Renal pelvis (tissue), 4 donors: ENCODE results near the gene FAM204A. TPM values are rescaled to one million over a fixed set of nuclear protein-coding genes. Genes with fewer than 3 reads are reported as not detected.

Experiments
- DNase-seq: peaks from one replicate; pipeline ENCODE4 v3.0.0-alpha.2; 2013
- polyA plus RNA-seq, 3 donors: library from polyadenylated mRNA; unstranded; fragments of 120-200 nt; gene quantifications; one replicate each; pipeline ENCODE4 v1.2.1, GENCODE V29; 2013; ENCODE audit not compliant: insufficient read length in 3 of 3

FAM204A gene
- polyA plus RNA-seq, 3 donors = 68.6 to 73.0 (median 70.4) TPM

GRCh38 chr10:118253397-118253796 lies 88.7 kb downstream of the FAM204A start:
- no peak for DNase-seq

DNA sequence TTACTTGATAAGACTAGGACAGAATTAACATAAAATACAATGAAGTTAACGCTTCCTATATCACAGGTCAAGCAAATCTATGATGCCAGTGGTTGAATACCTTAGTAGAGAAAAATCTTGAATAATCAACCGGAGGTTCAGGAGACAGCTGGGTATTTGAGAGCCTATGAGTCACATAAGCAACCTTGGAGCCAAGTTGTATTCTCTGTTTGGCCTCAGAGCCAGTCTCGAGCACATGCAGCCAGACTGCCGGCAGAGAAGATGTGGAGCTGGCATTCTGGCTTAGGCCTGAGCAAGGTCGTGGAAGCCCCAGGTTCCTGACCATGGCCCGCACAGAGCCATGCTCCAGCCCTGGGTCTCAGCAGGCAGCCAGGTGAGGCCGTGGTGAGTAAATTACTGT lies 90.3 kb downstream of the FAM204A start:
- no peak for DNase-seq

GRCh38 chr10:118249714-118250113 lies 92.4 kb downstream of the FAM204A start:
- no peak for DNase-seq
